MCF 10A (cell line): ENCODE results near the gene TSEN54. TPM values are rescaled to one million over a fixed set of nuclear protein-coding genes. Genes with fewer than 3 reads are reported as not detected.

ENCODE experiments used
- BruUV-seq: library from RNA; stranded (reverse); fragments of 400-500 nt; replicated peaks from 2 replicates; lab custom pipeline; 2021; lab: Mats Ljungman, UMichigan
- CTCF ChIA-PET: fragments of 300-600 bp; sonication (Branson Sonifier 250); formaldehyde crosslinking; extraction: SDS; loops from one replicate; lab custom pipeline; 2021; ENCODE audit warnings: antibody characterized with exemption, inconsistent platforms; lab: Yijun Ruan, JAX
- POLR2A ChIA-PET: fragments of 300-600, 350-650 bp; sonication (Branson Sonifier 250); formaldehyde crosslinking; extraction: SDS; loops from one replicate; lab custom pipeline; 2020; ENCODE audit warnings: antibody characterized with exemption, inconsistent platforms; lab: Yijun Ruan, JAX
- DNase-seq: peaks from one replicate; pipeline ENCODE4 v3.0.0-alpha.2; 2018; ENCODE audit not compliant: unreplicated experiment
- H3K27ac Mint-ChIP-seq: one replicate; pipeline ENCODE4 v1.8.0; 2022; ENCODE audit warnings: mild to moderate bottlenecking, low read depth, mixed read lengths; ENCODE audit not compliant: unreplicated experiment
- H3K27me3 Mint-ChIP-seq: one replicate; pipeline ENCODE4 v1.8.0; 2022; ENCODE audit warnings: mixed read lengths; ENCODE audit not compliant: insufficient read depth, unreplicated experiment
- H3K36me3 Mint-ChIP-seq: one replicate; pipeline ENCODE4 v1.8.0; 2022; ENCODE audit warnings: mild to moderate bottlenecking, moderate library complexity, mixed read lengths; ENCODE audit not compliant: insufficient read depth, unreplicated experiment
- H3K4me1 Mint-ChIP-seq: one replicate; pipeline ENCODE4 v1.8.0; 2022; ENCODE audit warnings: mixed read lengths; ENCODE audit not compliant: insufficient read depth, unreplicated experiment
- H3K4me3 Mint-ChIP-seq: one replicate; pipeline ENCODE4 v1.8.0; 2022; ENCODE audit warnings: mild to moderate bottlenecking, moderate library complexity, mixed read lengths; ENCODE audit not compliant: unreplicated experiment
- H3K9me3 Mint-ChIP-seq: one replicate; pipeline ENCODE4 v1.8.0; 2022; ENCODE audit warnings: mixed read lengths; ENCODE audit not compliant: unreplicated experiment
- intact Hi-C: fragments of 100-400 bp; cut with micrococcal nuclease; formaldehyde crosslinking; loops from 2 replicates; pipeline ENCODE4 v1.14.1; 2022
- total RNA-seq: library from RNA; stranded (reverse); gene quantifications from 2 replicates; pipeline ENCODE4 v1.2.3, GENCODE V29; 2022
- TF ChIP-seq, protein P1 (sequence below): fragments of 200-600 bp; IDR thresholded peaks from one replicate; pipeline ENCODE4 v1.8.0; 2022; ENCODE audit warnings: antibody characterized with exemption, mild to moderate bottlenecking; ENCODE audit not compliant: unreplicated experiment

Gene TSEN54
- total RNA-seq, 1 experiment from 2014 or later: 13.3 TPM

DNA sequence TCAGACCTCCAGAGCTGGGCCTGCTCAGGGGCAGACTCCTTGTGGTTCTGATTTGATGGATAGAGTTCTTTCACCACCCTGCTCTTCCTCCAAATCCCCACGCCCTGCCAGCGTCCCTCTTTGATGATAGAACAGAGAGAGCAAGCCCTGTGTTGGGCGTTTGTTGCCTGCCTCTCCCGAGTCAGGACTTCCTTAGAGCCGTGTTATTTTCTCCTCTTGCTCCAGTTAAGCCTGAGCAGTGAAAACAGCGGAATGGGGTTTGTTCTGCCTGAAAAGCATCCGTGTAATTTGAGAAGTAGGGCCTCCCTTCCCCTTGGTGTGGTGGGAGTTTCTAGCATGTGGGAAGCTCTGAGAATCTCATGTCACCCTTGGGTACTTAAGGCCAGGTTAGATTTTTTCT is 37.8 kb upstream of the TSEN54 start:
- Mint-ChIP-seq H3K4me3 (no peak overlapping the region), H3K4me1 (no peaks in the 10 kb centered on the region), H3K27ac (no peak overlapping the region), H3K27me3 (no peaks in the 10 kb centered on the region), H3K36me3 (peaks cover 23% of the 10 kb centered on the region), H3K9me3 (no peaks in the 10 kb centered on the region)
- POLR2A ChIA-PET: interaction anchor here (0.7 kb wide), 1 partner anchor 593 kb away, joined by 3 read pairs; no protein-coding TSS in a partner anchor
- TF ChIP-seq, protein P1, sequence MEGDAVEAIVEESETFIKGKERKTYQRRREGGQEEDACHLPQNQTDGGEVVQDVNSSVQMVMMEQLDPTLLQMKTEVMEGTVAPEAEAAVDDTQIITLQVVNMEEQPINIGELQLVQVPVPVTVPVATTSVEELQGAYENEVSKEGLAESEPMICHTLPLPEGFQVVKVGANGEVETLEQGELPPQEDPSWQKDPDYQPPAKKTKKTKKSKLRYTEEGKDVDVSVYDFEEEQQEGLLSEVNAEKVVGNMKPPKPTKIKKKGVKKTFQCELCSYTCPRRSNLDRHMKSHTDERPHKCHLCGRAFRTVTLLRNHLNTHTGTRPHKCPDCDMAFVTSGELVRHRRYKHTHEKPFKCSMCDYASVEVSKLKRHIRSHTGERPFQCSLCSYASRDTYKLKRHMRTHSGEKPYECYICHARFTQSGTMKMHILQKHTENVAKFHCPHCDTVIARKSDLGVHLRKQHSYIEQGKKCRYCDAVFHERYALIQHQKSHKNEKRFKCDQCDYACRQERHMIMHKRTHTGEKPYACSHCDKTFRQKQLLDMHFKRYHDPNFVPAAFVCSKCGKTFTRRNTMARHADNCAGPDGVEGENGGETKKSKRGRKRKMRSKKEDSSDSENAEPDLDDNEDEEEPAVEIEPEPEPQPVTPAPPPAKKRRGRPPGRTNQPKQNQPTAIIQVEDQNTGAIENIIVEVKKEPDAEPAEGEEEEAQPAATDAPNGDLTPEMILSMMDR: no peak
- CTCF ChIA-PET: no interaction called here
- BruUV-seq: no TSS peak
- DNase-seq: no peak
- intact Hi-C loops: no loop called here

DNA sequence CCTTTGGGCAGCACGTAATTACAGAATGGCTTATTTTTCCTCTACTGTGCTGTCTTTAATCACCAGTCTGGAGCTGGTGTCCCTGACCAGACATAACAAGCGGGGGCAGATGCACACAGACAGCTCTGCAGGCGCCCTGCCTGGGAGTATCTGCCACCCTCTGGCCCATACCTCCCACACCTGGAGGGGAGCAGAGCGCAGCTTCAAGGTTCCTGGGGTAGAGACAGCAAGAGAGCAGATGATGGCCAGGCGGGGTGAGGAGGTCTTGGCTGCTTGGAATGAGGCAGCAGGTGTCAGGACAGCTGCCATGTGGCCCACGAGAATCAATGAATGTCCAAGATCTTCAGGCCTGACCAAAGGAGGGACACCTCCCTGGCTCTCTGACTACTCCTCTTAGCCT is 36.0 kb upstream of the TSEN54 start:
- no peak overlapping the region for H3K4me3 Mint-ChIP-seq

DNA sequence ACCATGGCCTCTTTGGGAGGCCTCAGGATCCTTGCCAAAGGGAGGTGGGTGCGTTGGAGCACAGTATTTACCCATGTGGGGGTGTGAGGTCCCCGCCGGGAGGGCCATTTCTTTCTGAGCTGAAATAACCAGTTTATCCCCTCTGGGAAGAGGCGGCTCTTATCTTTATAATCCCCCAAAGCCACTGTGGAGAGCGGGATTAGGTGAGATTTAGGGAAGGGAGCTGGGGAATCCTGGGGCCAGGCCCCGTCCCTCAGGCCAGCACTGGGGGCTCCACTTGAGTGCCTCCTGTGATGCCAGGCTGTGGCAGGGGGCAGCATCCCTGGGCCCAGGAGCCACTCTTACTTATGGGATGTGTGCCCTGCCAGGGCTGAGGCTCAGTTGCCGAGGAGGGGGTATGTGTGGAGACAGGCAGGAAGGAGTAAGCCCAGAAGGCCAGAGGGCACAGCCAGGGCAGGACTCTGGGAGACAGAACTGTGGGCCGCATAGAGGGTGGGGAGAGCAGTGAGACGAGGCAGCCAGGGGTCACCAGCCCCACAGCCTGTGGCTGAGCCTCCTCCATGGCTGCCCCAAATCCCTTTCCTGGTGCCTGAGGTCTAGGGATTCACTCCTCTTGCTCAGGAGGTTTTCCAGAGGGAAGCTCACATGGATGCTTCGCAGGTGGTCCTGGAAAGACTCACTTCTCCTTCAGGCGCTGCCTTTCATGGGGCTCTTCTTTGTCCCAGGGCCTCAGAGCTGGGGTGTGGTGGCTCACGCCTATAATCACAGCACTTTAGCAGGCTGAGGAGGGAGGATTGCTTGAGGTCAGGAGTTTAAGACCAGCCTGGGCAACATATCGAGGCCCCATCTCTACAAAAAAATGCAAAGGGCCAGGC is 34.9 kb upstream of the TSEN54 start:
- Mint-ChIP-seq H3K4me3 (no peak overlapping the region), H3K27ac (no peak overlapping the region), H3K4me1 (no peaks in the 10 kb centered on the region), H3K36me3 (peaks cover 20% of the 10 kb centered on the region), H3K27me3 (no peaks in the 10 kb centered on the region), H3K9me3 (no peaks in the 10 kb centered on the region)
- POLR2A ChIA-PET: interaction anchor here (0.9 kb wide), 1 partner anchor 24 kb away, joined by 3 read pairs; no protein-coding TSS in a partner anchor
- DNase-seq: no peak
- intact Hi-C loops: no loop called here
- no TSS peak for BruUV-seq
- CTCF ChIA-PET: interaction anchor here (0.8 kb wide), 1 partner anchor 35 kb away, joined by 3 read pairs; the partner anchor contains the start of gene TSEN54
- TF ChIP-seq, protein P1: no peak

More for the DNA sequence above, 36.0 kb upstream of the TSEN54 start:
- Mint-ChIP-seq H3K4me1 (no peaks in the 10 kb centered on the region), H3K36me3 (peaks cover 20% of the 10 kb centered on the region), H3K27ac (no peak overlapping the region), H3K9me3 (no peaks in the 10 kb centered on the region), H3K27me3 (no peaks in the 10 kb centered on the region)
- ChIA-PET POLR2A (no interaction called here), CTCF (interaction anchor here (0.6 to 0.8 kb wide), 2 partner anchors 53 to 114 kb away, joined by 3 read pairs; no protein-coding TSS in a partner anchor)
- TF ChIP-seq, protein P1: no peak
- intact Hi-C loops: no loop called here
- no peak for DNase-seq
- BruUV-seq: no TSS peak
